IMR-90 (cell line): ENCODE measurements around the gene SPZ1. TPM values are rescaled to one million over a fixed set of nuclear protein-coding genes. Genes with fewer than 3 reads are reported as not detected.

ENCODE experiments used
- ATAC-seq: fragments of 200-7000 bp; cut with Tn5 transposase; 2 replicates; pipeline ENCODE4 v1.9.1; 2020; ENCODE audit warnings: low read depth, mild to moderate bottlenecking, moderate library complexity
- BruUV-seq: library from RNA; stranded (reverse); fragments of 400-500 nt; replicated peaks from 2 replicates; lab custom pipeline; 2021; lab: Mats Ljungman, UMichigan
- CTCF ChIA-PET: fragments of 300-600 bp; formaldehyde crosslinking; extraction: SDS; loops from one replicate; lab custom pipeline; 2021; ENCODE audit warnings: antibody characterized with exemption; lab: Yijun Ruan, JAX
- POLR2A ChIA-PET: fragments of 300-600 bp; sonication (Branson Sonifier 250); formaldehyde crosslinking; loops from one replicate; lab custom pipeline; 2022; ENCODE audit warnings: antibody characterized with exemption; ENCODE audit not compliant: unreplicated experiment; lab: Charles Lee
- DNase-seq: peaks from one replicate; pipeline ENCODE4 v3.0.0; 2013
- H2AFZ ChIP-seq: replicated peaks from 2 replicates; pipeline ENCODE3; 2013; ENCODE audit warnings: low read length, mild to moderate bottlenecking; ENCODE audit not compliant: poor library complexity
- H2AK5ac ChIP-seq: 2 replicates; pipeline ENCODE4 v1.6.1; 2013; ENCODE audit warnings: low read depth, low read length, inconsistent platforms
- H2AK9ac ChIP-seq: replicated peaks from 2 replicates; pipeline ENCODE3; 2013; ENCODE audit warnings: mild to moderate bottlenecking, low read depth, low read length, moderate library complexity; ENCODE audit not compliant: poor library complexity
- H2BK120ac ChIP-seq: 2 replicates; pipeline ENCODE4 v1.6.1; 2013; ENCODE audit warnings: low read depth, low read length, inconsistent platforms
- H2BK15ac ChIP-seq: 3 replicates; pipeline ENCODE4 v1.6.1; 2013; ENCODE audit warnings: low read depth, low read length, inconsistent platforms
- H2BK20ac ChIP-seq: 2 replicates; pipeline ENCODE4 v1.6.1; 2013; ENCODE audit warnings: low read depth, mild to moderate bottlenecking, inconsistent platforms, low read length, moderate library complexity
- H2BK5ac ChIP-seq: 2 replicates; pipeline ENCODE4 v1.6.1; 2013; ENCODE audit warnings: mild to moderate bottlenecking, low read depth, low read length, inconsistent platforms; ENCODE audit not compliant: poor library complexity, severe bottlenecking
- H3K14ac ChIP-seq: replicated peaks from 2 replicates; pipeline ENCODE4 v1.6.1; 2013; ENCODE audit warnings: low read depth, low read length, inconsistent platforms
- H3K18ac ChIP-seq: 2 replicates; pipeline ENCODE4 v1.6.1; 2013; ENCODE audit warnings: low read depth, low read length, control low read depth
- H3K23ac ChIP-seq: 2 replicates; pipeline ENCODE4 v1.6.1; 2013; ENCODE audit warnings: low read depth, low read length, inconsistent platforms
- H3K27ac ChIP-seq: 2 replicates; pipeline ENCODE4 v1.5.1; 2013; ENCODE audit warnings: mild to moderate bottlenecking, control low read depth, low read length; ENCODE audit not compliant: insufficient read depth
- H3K27me3 ChIP-seq: 2 replicates; pipeline ENCODE4 v1.6.1; 2013; ENCODE audit warnings: low read length; ENCODE audit not compliant: control insufficient read depth, insufficient read depth
- H3K36me3 ChIP-seq: 2 replicates; pipeline ENCODE4 v1.6.1; 2013; ENCODE audit warnings: low read length, mixed read lengths; ENCODE audit not compliant: control insufficient read depth, insufficient read depth
- H3K4ac ChIP-seq: 2 replicates; pipeline ENCODE4 v1.6.1; 2013; ENCODE audit warnings: low read depth, low read length, inconsistent platforms
- H3K4me1 ChIP-seq: 2 replicates; pipeline ENCODE4 v1.6.1; 2013; ENCODE audit warnings: low read length, mixed read lengths; ENCODE audit not compliant: control insufficient read depth, insufficient read depth
- H3K4me2 ChIP-seq: 2 replicates; pipeline ENCODE4 v1.6.1; 2013; ENCODE audit warnings: low read depth, mild to moderate bottlenecking, control low read depth, low read length, moderate library complexity
- H3K4me3 ChIP-seq: 2 replicates; pipeline ENCODE4 v1.5.1; 2013; ENCODE audit warnings: low read depth, mild to moderate bottlenecking, control low read depth, low read length, moderate library complexity; ENCODE audit not compliant: insufficient read depth
- H3K56ac ChIP-seq: 2 replicates; pipeline ENCODE4 v1.6.1; 2013; ENCODE audit warnings: low read length, inconsistent platforms; ENCODE audit not compliant: insufficient read depth; ENCODE audit errors: extremely low read depth
- H3K79me1 ChIP-seq, 2 experiments: 2 replicates each; pipeline ENCODE4 v1.6.1; 2013; ENCODE audit warnings: low read length in 2 of 2, inconsistent platforms in 1 of 2, low read depth in 1 of 2
- H3K9ac ChIP-seq: 2 replicates; pipeline ENCODE4 v1.6.1; 2013; ENCODE audit warnings: low read depth, low read length, control low read depth
- H3K9me1 ChIP-seq: 2 replicates; pipeline ENCODE4 v1.6.1; 2013; ENCODE audit warnings: low read length, inconsistent platforms; ENCODE audit not compliant: insufficient read depth
- H3K9me3 ChIP-seq: 2 replicates; pipeline ENCODE4 v1.6.1; 2013; ENCODE audit warnings: low read length; ENCODE audit not compliant: control insufficient read depth, insufficient read depth
- H4K20me1 ChIP-seq: 2 replicates; pipeline ENCODE4 v1.6.1; 2013; ENCODE audit warnings: low read length, inconsistent platforms; ENCODE audit not compliant: insufficient read depth
- H4K5ac ChIP-seq: 2 replicates; pipeline ENCODE4 v1.6.1; 2013; ENCODE audit warnings: mild to moderate bottlenecking, low read depth, low read length, control low read depth
- H4K8ac ChIP-seq, 2 experiments: 2 replicates each; pipeline ENCODE4 v1.6.1; 2013; ENCODE audit warnings: low read depth in 2 of 2, low read length in 2 of 2, control low read depth in 1 of 2, inconsistent platforms in 1 of 2
- H4K91ac ChIP-seq: 2 replicates; pipeline ENCODE4 v1.6.1; 2013; ENCODE audit warnings: low read depth, low read length, inconsistent platforms; ENCODE audit not compliant: insufficient read depth
- BHLHE40 ChIP-seq: fragments of 150-350 bp; IDR thresholded peaks from 2 replicates; pipeline ENCODE4 v1.6.1; 2016; ENCODE audit warnings: mild to moderate bottlenecking, low read depth, low read length
- CHD1 ChIP-seq: IDR thresholded peaks from 2 replicates; pipeline ENCODE4 v1.6.1; 2012; ENCODE audit warnings: low read depth, low read length, improper control_type of control experiment
- ELK1 ChIP-seq: fragments of 150-350 bp; IDR thresholded peaks from 2 replicates; pipeline ENCODE4 v1.6.1; 2016; ENCODE audit warnings: low read depth, mild to moderate bottlenecking, low read length, moderate library complexity, borderline replicate concordance
- FOS ChIP-seq: fragments of 150-350 bp; IDR thresholded peaks from 2 replicates; pipeline ENCODE4 v1.6.1; 2016; ENCODE audit warnings: low read depth, low read length
- MAFK ChIP-seq: IDR thresholded peaks from 2 replicates; pipeline ENCODE4 v1.6.1; 2012; ENCODE audit warnings: low read depth, low read length, improper control_type of control experiment
- MXI1 ChIP-seq: IDR thresholded peaks from 2 replicates; pipeline ENCODE4 v1.6.1; 2012; ENCODE audit warnings: low read depth, mild to moderate bottlenecking, low read length, moderate library complexity, borderline replicate concordance
- NFE2L2 ChIP-seq: fragments of 150-350 bp; IDR thresholded peaks from 2 replicates; pipeline ENCODE4 v1.6.1; 2016; ENCODE audit warnings: low read depth, mild to moderate bottlenecking, low read length
- RAD21 ChIP-seq: IDR thresholded peaks from 2 replicates; pipeline ENCODE4 v1.6.1; 2012; ENCODE audit warnings: low read length, improper control_type of control experiment
- RFX5 ChIP-seq: IDR thresholded peaks from 2 replicates; pipeline ENCODE4 v1.8.0; 2012; ENCODE audit warnings: low read depth, mild to moderate bottlenecking, low read length, moderate library complexity
- WGBS, 2 experiments: methylation state at CpG; one replicate each; pipeline versions ENCODE4 v1.1.5 to v1.1.7; 2013; ENCODE audit warnings: missing lambda C conversion rate in 2 of 2; ENCODE audit not compliant: insufficient read length in 1 of 2; ENCODE audit errors: extremely low coverage in 2 of 2; 5-methylcytosine and 5-hydroxymethylcytosine counted together
- dilution Hi-C: fragments of 300-500 bp; cut with HindIII; formaldehyde crosslinking; loops from one replicate; pipeline ENCODE4 v1.14.3; 2018; ENCODE audit warnings: low sequenced_read_pairs; ENCODE audit not compliant: unreplicated experiment
- in situ Hi-C: fragments of 300-500 bp; cut with MboI; formaldehyde crosslinking; loops from 3 replicates; pipeline ENCODE4 v1.14.3; 2019; ENCODE audit warnings: low sequenced_read_pairs, inconsistent platforms, mixed read lengths
- intact Hi-C: fragments of 100-400 bp; cut with micrococcal nuclease; formaldehyde crosslinking; loops from 2 replicates; pipeline ENCODE4 v1.10.0; 2022
- polyA plus RNA-seq, 3 experiments: library from polyadenylated mRNA; depleted of rRNA; stranded (reverse); fragments of >200 nt; gene quantifications; 2 replicates each; pipeline ENCODE4 v1.2.3, GENCODE V29; 2012; ENCODE audit warnings: low replicate concordance in 1 of 3
- total RNA-seq: library from RNA; depleted of rRNA; stranded (reverse); fragments of >200 nt; gene quantifications from 2 replicates; pipeline ENCODE4 v1.2.3, GENCODE V29; 2012

Gene SPZ1
- total and polyA plus RNA-seq, 2 of the 4 experiments (the other 2 are of a cell fraction): not detected

GRCh38 chr5:80288177-80288576 lies 31.6 kb upstream of the SPZ1 start:
- in situ Hi-C loops: no loop called here
- H3K27ac ChIP-seq: no peak overlapping the region
- H3K79me1 ChIP-seq: no peaks in the 10 kb centered on the region
- intact Hi-C loops: no loop called here
- H3K9me3 ChIP-seq: no peaks in the 10 kb centered on the region
- peaks cover 3% of the 10 kb centered on the region for H3K27me3 ChIP-seq
- H3K4me3 ChIP-seq: no peak overlapping the region
- H3K56ac ChIP-seq: no peak overlapping the region
- H3K9me1 ChIP-seq: no peaks in the 10 kb centered on the region
- TF ChIP-seq CHD1: no peak
- no peak for TF ChIP-seq NFE2L2
- no peak for TF ChIP-seq RFX5
- TF ChIP-seq RAD21: no peak
- TF ChIP-seq ELK1: no peak
- TF ChIP-seq BHLHE40: no peak
- no peak for TF ChIP-seq FOS
- no peak for TF ChIP-seq MXI1
- no peak for TF ChIP-seq MAFK
- ChIA-PET POLR2A (no interaction called here), CTCF (no interaction called here)
- no peak overlapping the region for H3K23ac ChIP-seq
- H3K9ac ChIP-seq: no peak overlapping the region
- H4K20me1 ChIP-seq: no peaks in the 10 kb centered on the region
- no peak overlapping the region for H4K8ac ChIP-seq
- H3K14ac ChIP-seq: no peak overlapping the region
- H3K4me2 ChIP-seq: no peak overlapping the region
- no peaks in the 10 kb centered on the region for H3K36me3 ChIP-seq
- WGBS, 2 experiments: no CpG with 5 or more reads among the region's 2 CpGs
- no peaks in the 10 kb centered on the region for H3K4me1 ChIP-seq
- no peak for ATAC-seq
- no peak overlapping the region for H3K4ac ChIP-seq
- H2AK9ac ChIP-seq: no peak overlapping the region
- H2BK20ac ChIP-seq: no peak overlapping the region
- H4K5ac ChIP-seq: no peak overlapping the region
- no peak overlapping the region for H2BK120ac ChIP-seq
- no peak overlapping the region for H4K91ac ChIP-seq
- H2AK5ac ChIP-seq: no peak overlapping the region
- DNase-seq: no peak
- no peak overlapping the region for H2AFZ ChIP-seq
- no peak overlapping the region for H2BK5ac ChIP-seq
- no peak overlapping the region for H3K18ac ChIP-seq
- no peak overlapping the region for H2BK15ac ChIP-seq
- dilution Hi-C loops: no loop called here
- no TSS peak for BruUV-seq
